Breast epithelium (tissue), 4 donors: ENCODE results near the gene POLE2. TPM values are rescaled to one million over a fixed set of nuclear protein-coding genes. Genes with fewer than 3 reads are reported as not detected.
A peak's percentile ranks its signal among the peaks of the same experiment; 100 is the strongest.

Source experiments
- DNase-seq, 2 donors: peaks; one replicate each; pipeline ENCODE4 v3.0.0-alpha.2; 2019; ENCODE audit warnings: low spot score in 2 of 2
- H3K27ac ChIP-seq, 2 donors: fragments of 200-600 bp; sonication (generic) in 1 of 2; one replicate each; pipeline ENCODE4 v1.5.1; 2016 to 2019; ENCODE audit warnings: mild to moderate bottlenecking in 1 of 2
- H3K27me3 ChIP-seq, 2 donors: fragments of 200-600 bp; sonication (generic) in 1 of 2; one replicate each; pipeline versions ENCODE4 v1.5.1 to v1.6.0; 2017 to 2019; ENCODE audit warnings: control low read depth in 1 of 2, mild to moderate bottlenecking in 1 of 2
- H3K36me3 ChIP-seq: fragments of 200-600 bp; one replicate; pipeline ENCODE4 v1.5.1; 2019
- H3K4me1 ChIP-seq, 2 donors: fragments of 200-600 bp; sonication (generic); one replicate each; pipeline ENCODE4 v1.5.1; 2016 to 2019; ENCODE audit warnings: control low read depth in 1 of 2
- H3K4me3 ChIP-seq, 3 donors: fragments of 200-600 bp; sonication (generic); 1 replicate in 2 of 3; 2 replicates in 1 of 3; pipeline ENCODE4 v1.5.1; 2016 to 2019; ENCODE audit warnings: mild to moderate bottlenecking in 3 of 3, moderate library complexity in 2 of 3
- H3K9me3 ChIP-seq, 2 donors: fragments of 200-600 bp; sonication (generic) in 1 of 2; one replicate each; pipeline ENCODE4 v1.5.1; 2016 to 2019; ENCODE audit warnings: control low read depth in 1 of 2
- CTCF ChIP-seq, 3 donors: fragments of 450-650 bp; IDR thresholded peaks; one replicate each; pipeline ENCODE4 v1.5.1; 2016 to 2017; ENCODE audit warnings: antibody characterized with exemption in 3 of 3, mild to moderate bottlenecking in 3 of 3, moderate library complexity in 3 of 3
- POLR2A ChIP-seq: fragments of 450-650 bp; IDR thresholded peaks from one replicate; pipeline ENCODE4 v1.6.1; 2016; ENCODE audit warnings: antibody characterized with exemption, mild to moderate bottlenecking, moderate library complexity
- POLR2AphosphoS5 ChIP-seq, 3 donors: sonication (generic); formaldehyde crosslinking; IDR thresholded peaks; one replicate each; pipeline ENCODE4 v1.6.1; 2017; ENCODE audit warnings: antibody characterized with exemption in 3 of 3
- intact Hi-C: fragments of 100-400 bp; cut with DNase I; formaldehyde crosslinking; loops from one replicate; pipeline ENCODE4 v1.15.1; 2023; ENCODE audit warnings: low total_unique reads
- total RNA-seq, 3 donors: library from RNA; depleted of rRNA; stranded (reverse); fragments of >200 nt; gene quantifications; one replicate each; pipeline ENCODE4 v1.1.0, GENCODE V29; 2016

The POLE2 gene
- total RNA-seq, 3 donors from 2014 or later, result 1.6 to 9.8 (median 5.6) TPM

GRCh38 chr14:49623941-49624839 is 63.8 kb downstream of the POLE2 start:
- Histone ChIP-seq H3K36me3 (no peaks in the 10 kb centered on the region), H3K9me3 (no peaks in the 10 kb centered on the region), H3K27me3 (no peaks in the 10 kb centered on the region), H3K4me3 (no peak overlapping the region), H3K4me1 (peaks cover 4 to 6% of the 10 kb centered on the region in 2 donors), H3K27ac (no peak overlapping the region)
- TF ChIP-seq POLR2AphosphoS5 (IDR thresholded peaks at IDR 0.05) (no peak), CTCF (IDR thresholded peaks at IDR 0.05) (no peak), POLR2A (no peak)
- DNase-seq, result no peak
- intact Hi-C loops, result loop anchor here (5.0 to 10.0 kb wide), 2 partner anchors 143 to 211 kb away; partner anchors contain the start of gene KLHDC2

- intact Hi-C loops, result loop anchor here (5.0 to 10.0 kb wide), 2 partner anchors 144 to 211 kb away; partner anchors contain the start of gene KLHDC2
- no peak for DNase-seq
- no peaks in the 10 kb centered on the region for H3K27me3 ChIP-seq
- H3K9me3 ChIP-seq, result no peaks in the 10 kb centered on the region
- H3K27ac ChIP-seq, result no peak overlapping the region
- peak overlapping the region in 1 of 3 donors; percentile 4 for H3K4me3 ChIP-seq
- TF ChIP-seq CTCF (IDR thresholded peaks at IDR 0.05), result no peak
- TF ChIP-seq POLR2AphosphoS5 (IDR thresholded peaks at IDR 0.05), result no peak
- no peak for TF ChIP-seq POLR2A
- peaks cover 4 to 6% of the 10 kb centered on the region in 2 donors for H3K4me1 ChIP-seq
- no peaks in the 10 kb centered on the region for H3K36me3 ChIP-seq
These were observed 64.6 kb downstream of the POLE2 start for GRCh38 chr14:49623387-49623786.

- no peaks in the 10 kb centered on the region for H3K27me3 ChIP-seq
- H3K27ac ChIP-seq, result no peak overlapping the region
- H3K36me3 ChIP-seq, result no peaks in the 10 kb centered on the region
- H3K4me1 ChIP-seq, result peaks cover 4 to 6% of the 10 kb centered on the region in 2 donors
- peak overlapping the region; percentile 80 to 89 (median 80) for H3K4me3 ChIP-seq
- no peaks in the 10 kb centered on the region for H3K9me3 ChIP-seq
- TF ChIP-seq POLR2AphosphoS5 (IDR thresholded peaks at IDR 0.05), result no peak
- TF ChIP-seq POLR2A, result no peak
- no peak for TF ChIP-seq CTCF (IDR thresholded peaks at IDR 0.05)
- no peak for DNase-seq
- intact Hi-C loops, result loop anchor here (5.0 to 10.0 kb wide), 2 partner anchors 145 to 213 kb away; partner anchors contain the start of gene KLHDC2
These were observed 65.9 kb downstream of the POLE2 start for GRCh38 chr14:49622022-49622607.

GRCh38 chr14:49621114-49621881 is 66.7 kb downstream of the POLE2 start:
- H3K4me3 ChIP-seq, result peak overlapping the region; percentile 80 to 89 (median 80)
- TF ChIP-seq POLR2AphosphoS5 (IDR thresholded peaks at IDR 0.05) (no peak), CTCF (IDR thresholded peaks at IDR 0.05) (no peak), POLR2A (no peak)
- intact Hi-C loops, result loop anchor here (5.0 to 10.0 kb wide), 2 partner anchors 146 to 214 kb away; partner anchors contain the start of gene KLHDC2
- peak; percentile 37 to 73 for DNase-seq
- H3K36me3 ChIP-seq, result no peaks in the 10 kb centered on the region
- H3K27me3 ChIP-seq, result no peaks in the 10 kb centered on the region
- no peaks in the 10 kb centered on the region for H3K9me3 ChIP-seq
- peak overlapping the region; percentile 91 to 92 for H3K27ac ChIP-seq
- H3K4me1 ChIP-seq, result peaks cover 4 to 6% of the 10 kb centered on the region in 2 donors
